Fibroblast of the conjunctiva (primary cell): ENCODE measurements around the gene PKMYT1.
"Not testable (repeated sequence)": the region's sequence is repeated elsewhere in the genome, so short reads cannot be mapped to it uniquely, and the experiment has no call there.

ENCODE experiments used
- DNase-seq: peaks from one replicate; pipeline ENCODE4 v3.0.0-alpha.2; 2010; ENCODE audit warnings: low read depth

PKMYT1 gene

DNA sequence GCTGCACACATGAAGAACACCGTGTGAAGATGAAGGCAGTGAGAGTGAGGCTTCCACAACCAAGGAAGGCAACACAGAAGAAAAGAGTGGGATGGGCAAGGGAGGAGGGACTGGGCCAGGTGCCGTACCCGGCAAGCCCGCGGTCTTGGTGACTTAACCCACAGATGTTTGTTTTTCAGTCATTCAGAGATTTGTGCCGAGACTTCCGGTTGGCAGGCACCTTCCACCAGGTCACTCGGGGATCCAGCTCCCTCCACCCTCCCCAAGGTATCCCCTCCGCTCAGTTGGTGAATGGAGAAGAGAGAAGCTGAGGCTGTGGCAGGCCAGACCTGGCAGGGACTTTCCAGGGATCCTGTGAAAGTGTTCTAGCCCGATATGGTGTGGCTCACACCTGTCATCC lies 21.0 kb downstream of the PKMYT1 start:
- DNase-seq: no peak

- no peak for DNase-seq
Observed at GRCh38 chr16:2956579-2956956, 23.7 kb downstream of the PKMYT1 start.

- DNase-seq: no peak
Observed at GRCh38 chr16:2955779-2956578, 24.3 kb downstream of the PKMYT1 start.

GRCh38 chr16:2955438-2955778 lies 24.8 kb downstream of the PKMYT1 start:
- no peak for DNase-seq

DNA sequence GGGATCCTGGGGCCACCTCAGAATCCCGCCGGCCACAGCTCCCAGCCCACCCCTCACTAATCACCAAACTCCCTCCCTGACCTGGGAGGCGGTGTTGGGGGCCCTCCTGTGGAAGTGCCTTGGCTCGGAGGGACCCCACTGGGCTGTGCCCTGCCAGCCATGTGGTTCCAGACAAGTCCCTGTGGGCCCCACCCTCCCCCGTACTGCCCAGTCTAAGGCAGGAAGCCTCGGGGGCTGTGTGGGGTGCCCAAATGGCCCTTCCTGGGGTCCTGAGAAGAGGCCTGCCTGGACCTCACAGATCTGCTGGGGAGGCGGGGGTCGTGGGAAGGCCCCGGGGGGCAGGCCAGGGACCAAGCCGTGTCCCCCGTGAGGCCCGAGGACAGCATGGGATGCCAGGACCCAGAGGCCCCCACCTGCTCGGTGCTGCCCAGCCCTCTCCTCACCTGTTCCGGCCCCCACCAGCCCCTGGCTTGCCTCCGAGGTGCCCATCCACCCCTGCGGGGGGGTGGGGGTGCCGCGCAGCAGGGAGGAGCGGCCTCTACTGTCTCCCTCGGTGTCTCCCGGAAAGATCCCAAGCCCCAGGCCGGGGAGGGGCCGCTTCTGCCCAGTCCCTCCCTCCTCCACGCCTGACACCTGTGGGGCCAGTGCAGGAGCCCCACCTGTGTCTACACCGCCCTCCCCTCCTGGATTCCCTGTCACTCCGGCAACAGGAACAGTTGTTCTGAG lies 25.4 kb downstream of the PKMYT1 start:
- no peak for DNase-seq

DNA sequence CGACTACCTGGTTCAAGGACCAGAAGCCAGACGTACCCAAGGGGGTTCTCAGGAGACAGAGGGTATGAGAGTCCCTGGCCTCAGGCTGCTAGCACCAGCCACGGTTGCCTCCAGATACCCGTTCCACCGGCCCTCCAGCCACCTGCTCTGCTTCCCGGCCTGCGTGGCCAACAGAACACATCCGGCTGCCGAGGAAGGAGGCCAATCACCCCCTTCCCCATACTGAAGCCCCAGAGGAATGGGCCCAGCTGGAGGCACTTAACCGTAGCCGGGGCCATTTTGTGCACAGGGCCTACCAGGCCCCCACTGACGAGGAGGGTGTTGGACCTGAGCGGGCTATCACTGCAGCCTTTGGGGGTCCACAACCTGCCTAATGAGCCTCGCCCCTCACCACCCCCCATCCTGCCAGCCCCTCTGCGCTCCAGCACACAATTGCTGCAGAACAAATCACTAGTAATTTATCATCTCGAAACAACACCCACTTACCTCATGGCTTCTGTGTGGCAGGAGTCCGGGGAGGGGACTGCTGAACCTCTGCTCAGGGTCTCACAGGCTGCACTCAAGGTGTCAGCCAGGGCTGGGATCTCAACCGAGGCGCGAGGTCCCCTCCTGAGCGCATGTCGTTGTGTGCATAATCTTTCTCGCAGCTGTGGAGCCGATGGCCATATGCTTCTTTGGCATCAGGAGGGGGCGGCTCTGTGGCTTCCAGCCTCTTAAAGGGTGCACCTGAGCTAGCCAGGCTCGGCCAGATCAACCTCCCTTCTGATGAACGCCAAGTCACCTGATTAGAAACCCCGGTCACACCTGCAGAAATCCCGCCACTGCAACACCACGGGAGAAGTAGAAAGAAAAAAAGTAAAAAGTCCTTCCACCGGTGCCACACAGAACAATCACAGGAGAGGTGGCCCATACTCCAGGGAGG lies 26.3 kb downstream of the PKMYT1 start:
- DNase-seq: no peak

DNA sequence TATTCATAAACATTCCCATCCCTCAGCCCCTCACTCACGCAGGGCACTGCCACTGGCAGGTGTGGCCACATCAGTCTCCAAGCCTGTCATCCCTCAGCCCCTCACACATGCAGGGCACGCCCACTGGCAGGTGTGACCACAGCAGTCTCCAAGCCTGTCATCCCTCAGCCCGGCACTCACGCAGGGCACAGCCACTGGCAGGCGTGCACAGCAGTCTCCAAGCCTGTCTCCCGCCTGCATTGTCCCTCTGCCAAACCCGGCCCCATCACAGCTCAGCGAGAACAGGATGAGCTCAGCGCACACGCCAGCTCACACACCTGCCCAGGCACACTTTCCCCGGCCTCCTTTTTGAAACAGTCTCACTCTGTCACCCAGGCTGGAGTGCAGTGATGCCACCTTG lies 27.6 kb downstream of the PKMYT1 start:
- no peak for DNase-seq

DNA sequence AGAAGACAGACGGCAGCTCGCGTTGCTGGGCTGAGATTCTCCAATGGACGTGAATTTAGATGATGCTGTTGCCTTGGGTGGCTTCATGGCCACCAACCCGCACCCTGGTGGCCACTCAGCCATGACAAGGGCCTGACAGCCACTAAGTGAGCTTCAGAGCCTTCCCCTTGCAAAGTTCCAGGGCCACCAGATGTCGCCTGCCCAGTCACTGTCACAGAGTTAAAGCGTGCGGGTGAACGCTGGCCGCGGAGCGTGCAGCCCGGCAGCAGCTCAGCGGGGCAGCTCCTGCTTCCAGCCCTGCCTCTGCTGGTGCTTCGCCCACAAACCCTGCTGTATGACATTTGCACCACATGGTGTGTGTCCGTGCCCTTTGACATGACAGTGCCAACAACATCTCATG lies 29.5 kb downstream of the PKMYT1 start:
- DNase-seq: no peak

DNA sequence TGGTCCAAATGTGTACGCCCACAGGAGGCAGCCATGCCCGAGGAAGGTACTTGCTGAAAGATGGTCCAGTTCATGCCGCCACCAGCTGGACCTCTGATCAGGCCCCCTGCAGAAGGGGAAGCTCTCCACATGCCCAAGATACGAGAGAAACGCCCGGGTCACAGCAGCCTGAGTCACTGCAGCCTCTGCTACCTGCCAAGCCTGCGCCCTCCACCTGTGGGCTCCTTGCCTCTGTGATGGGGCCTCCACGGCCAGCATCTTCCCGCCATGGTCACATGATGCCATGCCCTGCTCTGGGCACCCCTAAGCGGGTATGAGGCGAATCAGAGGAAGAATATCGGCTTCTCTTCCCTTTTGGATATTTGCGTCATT lies 29.9 kb downstream of the PKMYT1 start:
- DNase-seq: no peak

DNA sequence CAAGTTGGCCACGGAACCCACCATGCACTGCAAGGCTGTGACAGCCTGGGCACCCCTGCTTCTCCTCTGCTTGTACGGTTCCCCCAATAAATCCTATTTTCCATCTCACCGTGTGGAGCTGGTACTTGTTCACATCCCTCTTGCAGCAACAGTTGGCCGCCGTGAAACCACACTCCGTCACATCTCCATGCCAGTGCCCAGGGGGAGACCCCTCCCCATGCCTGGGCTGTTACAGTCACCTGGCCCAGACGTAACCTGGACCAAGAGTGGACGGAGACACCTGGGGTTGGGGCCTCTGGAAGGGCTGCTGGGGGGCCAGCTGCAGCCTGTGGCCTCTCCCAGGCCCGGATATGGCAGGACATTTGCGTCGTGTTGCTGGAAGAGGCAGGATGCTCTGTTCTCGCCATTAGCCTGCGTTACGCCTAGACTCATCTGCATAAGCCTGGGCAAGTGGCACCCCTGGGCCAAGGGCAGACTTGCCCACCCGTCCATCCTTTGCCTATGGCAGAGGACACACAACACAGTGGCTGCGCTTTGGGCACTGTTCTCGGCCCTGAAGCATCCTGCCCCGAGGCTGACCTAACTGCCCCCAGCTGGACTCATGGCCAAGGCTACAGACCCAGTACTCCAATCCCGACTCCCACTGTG lies 30.4 kb downstream of the PKMYT1 start:
- DNase-seq: no peak

- DNase-seq: no peak
Observed at GRCh38 chr16:2948807-2949704, 31.2 kb downstream of the PKMYT1 start.

DNA sequence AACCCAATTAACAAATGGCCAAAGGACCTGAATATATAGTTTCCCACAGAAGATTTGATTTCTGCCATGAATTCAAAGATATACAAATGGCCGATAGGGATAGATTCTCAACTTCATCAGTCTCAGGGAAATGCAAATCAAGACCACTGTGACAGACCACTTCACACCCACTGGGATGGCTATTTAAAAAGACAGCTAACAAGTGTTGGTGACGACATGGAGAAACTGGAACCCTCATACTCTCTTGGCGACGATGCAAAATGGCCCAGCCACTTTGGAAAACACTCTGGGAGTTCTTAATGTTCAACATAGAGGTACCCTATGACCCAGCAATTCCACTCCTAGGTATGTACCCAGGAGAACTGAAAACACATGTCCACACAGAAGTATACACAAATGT lies 33.6 kb downstream of the PKMYT1 start:
- no peak for DNase-seq

- DNase-seq: not testable (repeated sequence)
Observed at GRCh38 chr16:2943716-2944115, 36.5 kb downstream of the PKMYT1 start.

- DNase-seq: no peak
Observed at GRCh38 chr16:2942045-2942444, 38.2 kb downstream of the PKMYT1 start.

DNA sequence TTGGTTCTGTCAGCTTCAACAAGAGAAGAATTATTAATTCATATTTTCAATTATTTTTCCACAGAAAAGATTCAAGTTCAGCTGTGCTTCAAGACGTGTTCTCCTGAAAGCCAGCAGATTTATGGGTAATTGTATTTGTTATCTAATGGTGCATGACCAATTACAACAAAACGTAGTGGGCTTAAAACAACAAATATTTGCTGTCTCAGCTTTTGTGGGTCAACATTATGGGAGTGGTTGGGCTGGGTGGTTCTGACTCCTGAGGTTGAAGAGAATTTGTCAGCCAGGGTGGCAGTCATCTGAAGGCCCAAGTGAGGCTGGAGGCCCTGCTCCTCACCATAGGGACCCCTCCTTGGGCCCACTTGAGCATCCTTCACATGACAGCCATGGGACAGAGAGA lies 40.3 kb downstream of the PKMYT1 start:
- DNase-seq: no peak

DNA sequence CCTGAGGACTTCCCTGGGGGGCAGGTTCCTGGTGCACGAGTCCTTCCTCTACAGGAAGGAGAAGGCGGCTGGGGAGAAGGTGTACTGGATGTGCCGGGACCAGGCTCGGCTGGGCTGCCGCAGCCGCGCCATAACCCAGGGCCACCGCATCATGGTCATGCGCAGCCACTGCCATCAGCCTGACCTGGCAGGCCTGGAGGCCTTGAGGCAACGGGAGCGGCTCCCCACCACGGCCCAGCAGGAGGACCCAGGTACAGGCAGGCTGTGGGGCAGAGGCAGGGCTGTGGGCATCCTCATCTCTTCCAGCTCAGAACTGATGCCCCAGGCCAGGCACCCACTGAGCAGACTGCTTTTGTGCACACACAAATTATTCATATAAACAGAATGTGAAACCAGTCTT lies 42.0 kb downstream of the PKMYT1 start:
- no peak for DNase-seq

GRCh38 chr16:2937170-2937569 lies 43.1 kb downstream of the PKMYT1 start:
- no peak for DNase-seq

DNA sequence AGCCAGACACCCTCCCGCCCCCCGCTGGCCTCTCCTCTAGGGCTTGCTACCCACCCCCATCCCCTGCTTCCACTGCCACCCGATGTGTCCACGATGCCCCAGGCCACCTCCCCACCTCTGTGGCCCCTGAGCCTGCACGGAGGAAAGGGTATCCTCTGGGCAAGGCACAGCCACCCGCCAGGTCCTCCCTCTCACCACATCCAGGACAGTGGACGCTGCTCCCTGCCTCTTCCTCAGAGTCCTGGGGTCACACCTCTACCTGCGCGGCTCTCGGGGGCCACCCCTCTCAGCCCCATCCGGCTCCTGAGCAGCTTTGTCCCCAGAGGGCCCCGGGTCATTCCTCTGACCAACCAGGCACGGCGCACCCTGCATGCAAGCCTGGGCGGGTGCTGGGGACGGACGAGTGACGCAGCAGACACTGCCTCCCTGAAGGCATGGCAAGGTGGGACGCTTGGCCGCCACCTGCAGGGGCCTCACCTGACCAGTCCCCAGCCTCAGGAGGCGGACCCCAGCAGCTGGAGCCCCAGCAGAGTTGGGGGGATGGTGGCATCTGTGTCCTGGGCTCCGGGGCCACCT lies 43.7 kb downstream of the PKMYT1 start:
- no peak for DNase-seq

GRCh38 chr16:2934450-2934849 lies 45.8 kb downstream of the PKMYT1 start:
- DNase-seq: no peak

DNA sequence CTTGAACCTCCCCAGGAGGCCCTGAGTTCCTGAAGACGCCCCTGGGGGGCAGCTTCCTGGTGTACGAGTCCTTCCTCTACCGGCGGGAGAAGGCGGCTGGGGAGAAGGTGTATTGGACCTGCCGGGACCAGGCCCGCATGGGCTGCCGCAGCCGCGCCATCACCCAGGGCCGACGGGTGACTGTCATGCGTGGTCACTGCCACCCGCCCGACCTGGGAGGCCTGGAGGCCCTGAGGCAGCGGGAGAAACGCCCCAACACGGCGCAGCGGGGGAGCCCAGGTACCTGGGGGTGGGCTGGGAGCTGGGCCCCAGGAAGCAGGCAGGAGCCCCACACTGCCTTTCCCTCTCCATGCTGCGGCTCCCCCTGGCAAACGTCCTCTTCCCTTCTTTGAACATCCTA lies 46.5 kb downstream of the PKMYT1 start:
- no peak for DNase-seq

DNA sequence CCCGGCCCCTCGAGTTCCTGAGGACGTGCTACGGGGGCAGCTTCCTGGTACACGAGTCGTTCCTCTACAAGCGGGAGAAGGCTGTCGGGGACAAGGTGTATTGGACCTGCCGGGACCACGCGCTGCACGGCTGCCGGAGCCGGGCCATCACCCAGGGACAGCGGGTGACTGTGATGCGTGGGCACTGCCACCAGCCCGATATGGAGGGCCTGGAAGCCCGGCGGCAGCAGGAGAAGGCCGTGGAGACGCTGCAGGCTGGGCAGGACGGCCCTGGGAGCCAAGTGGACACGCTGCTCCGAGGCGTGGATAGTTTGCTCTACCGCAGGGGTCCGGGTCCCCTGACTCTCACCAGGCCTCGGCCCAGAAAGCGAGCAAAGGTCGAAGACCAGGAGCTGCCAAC lies 47.1 kb downstream of the PKMYT1 start:
- DNase-seq: no peak
